ENCODE measurements around the gene SCTR. TPM values are rescaled to one million over a fixed set of nuclear protein-coding genes. Genes with fewer than 3 reads are reported as not detected.

Gene SCTR
- total RNA-seq, 1 donor, result not detected

DNA sequence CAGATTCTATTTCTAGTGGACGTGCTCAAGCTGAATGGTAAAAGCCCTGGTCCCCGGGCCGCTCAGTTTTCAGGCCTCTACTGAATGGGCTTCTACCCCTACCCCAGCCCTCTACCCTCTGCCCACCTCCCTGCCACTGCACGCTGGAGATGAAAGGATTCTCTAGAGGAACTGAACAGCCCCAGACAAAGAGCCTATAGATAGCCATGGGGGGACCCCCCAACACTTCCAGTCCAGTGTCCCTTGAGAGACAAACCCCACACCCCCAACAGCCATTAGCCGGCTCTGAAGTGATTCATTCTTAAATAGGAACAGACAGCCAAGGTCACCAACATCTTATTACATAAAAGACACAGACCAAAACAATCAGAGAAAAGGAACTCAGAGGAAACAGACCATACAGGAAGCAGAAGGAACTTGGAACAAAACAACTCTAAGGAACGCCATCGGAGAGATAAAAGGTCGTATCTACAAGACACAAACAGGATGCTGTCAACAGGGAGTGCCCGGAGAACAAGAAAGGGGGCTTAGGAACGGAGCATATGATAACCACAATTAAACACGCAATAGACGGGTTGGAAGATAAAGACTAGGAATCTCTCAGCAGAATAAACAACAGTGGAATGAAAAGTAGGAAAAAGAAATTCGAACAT is 69.1 kb downstream of the SCTR start:
- DNase-seq (ENCODE audit: low read depth), result no peak
- no peak overlapping the region for H3K4me3 ChIP-seq (ENCODE audit: low read depth, low read length)
- TF ChIP-seq, protein P1, sequence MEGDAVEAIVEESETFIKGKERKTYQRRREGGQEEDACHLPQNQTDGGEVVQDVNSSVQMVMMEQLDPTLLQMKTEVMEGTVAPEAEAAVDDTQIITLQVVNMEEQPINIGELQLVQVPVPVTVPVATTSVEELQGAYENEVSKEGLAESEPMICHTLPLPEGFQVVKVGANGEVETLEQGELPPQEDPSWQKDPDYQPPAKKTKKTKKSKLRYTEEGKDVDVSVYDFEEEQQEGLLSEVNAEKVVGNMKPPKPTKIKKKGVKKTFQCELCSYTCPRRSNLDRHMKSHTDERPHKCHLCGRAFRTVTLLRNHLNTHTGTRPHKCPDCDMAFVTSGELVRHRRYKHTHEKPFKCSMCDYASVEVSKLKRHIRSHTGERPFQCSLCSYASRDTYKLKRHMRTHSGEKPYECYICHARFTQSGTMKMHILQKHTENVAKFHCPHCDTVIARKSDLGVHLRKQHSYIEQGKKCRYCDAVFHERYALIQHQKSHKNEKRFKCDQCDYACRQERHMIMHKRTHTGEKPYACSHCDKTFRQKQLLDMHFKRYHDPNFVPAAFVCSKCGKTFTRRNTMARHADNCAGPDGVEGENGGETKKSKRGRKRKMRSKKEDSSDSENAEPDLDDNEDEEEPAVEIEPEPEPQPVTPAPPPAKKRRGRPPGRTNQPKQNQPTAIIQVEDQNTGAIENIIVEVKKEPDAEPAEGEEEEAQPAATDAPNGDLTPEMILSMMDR (IDR thresholded peaks at IDR 0.05; ENCODE audit: insufficient read depth, low read length), result no peak

DNA sequence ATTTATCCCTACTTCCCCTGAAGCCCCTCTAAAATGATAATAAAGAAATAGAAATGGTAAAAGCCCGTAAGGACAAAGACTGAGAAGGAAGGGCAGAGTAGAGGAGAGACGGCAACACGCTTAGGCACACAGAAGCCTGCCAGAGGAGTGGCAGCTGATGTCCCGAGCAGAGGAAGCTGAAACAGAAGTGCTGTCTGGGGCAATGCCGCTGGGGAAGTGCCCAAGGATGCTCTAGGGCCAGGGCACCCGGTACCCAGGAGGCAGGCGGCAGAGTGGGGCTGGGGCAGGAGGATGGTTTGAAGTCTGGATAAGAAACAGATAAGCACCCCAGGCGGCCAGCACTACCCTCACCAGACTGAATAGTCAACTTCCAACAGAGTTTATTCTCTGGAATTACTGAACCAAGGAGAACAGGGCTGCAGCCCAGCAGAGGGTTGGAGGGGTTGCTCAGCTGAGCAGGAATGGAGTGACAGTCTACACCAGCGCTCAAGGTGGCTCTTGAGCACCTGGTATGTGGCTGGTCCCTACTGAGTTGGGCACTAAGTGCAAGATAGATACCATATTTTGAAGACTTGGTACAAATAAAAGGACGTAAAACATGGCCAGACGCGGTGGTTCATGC is 70.2 kb downstream of the SCTR start:
- TF ChIP-seq, protein P1 (IDR thresholded peaks at IDR 0.05; ENCODE audit: insufficient read depth, low read length), result no peak
- DNase-seq (ENCODE audit: low read depth), result no peak
- no peak overlapping the region for H3K4me3 ChIP-seq (ENCODE audit: low read depth, low read length)

DNA sequence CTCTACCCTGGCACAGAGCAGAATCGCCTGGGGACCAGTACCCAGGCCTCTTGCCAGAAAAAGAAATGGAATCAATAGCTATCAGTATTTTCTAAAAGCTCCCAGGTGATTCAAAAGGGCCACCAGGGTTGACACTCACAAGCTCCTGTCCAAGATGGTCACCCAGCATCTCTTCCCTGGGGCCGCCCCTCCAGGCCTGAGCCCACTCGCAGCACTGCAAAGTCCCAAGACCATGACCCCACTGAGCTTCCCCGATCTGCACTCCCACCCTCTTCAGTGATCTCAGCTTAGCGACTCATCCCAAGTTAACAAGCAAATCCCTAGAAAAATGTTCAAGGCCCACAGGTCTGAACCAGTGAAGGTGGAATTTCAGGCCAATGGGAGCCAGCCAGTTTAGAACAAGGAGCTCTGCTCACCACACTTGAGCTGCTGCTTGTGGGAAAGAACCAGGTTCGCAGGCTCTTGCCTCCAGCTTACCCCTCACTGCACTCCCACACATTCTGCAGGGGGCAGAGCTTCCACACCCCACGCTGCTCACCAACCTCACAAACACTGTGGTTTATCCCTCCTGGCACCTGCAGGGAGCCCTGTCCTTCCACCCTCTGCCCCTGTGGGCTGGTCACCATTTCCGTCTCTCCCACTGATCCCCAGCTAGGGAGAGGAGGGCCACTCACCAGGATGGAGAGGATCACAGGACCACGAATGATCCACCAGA is 72.8 kb downstream of the SCTR start:
- no peak overlapping the region for H3K4me3 ChIP-seq (ENCODE audit: low read depth, low read length)
- DNase-seq (ENCODE audit: low read depth), result no peak
- TF ChIP-seq, protein P1 (IDR thresholded peaks at IDR 0.05; ENCODE audit: insufficient read depth, low read length), result no peak

DNA sequence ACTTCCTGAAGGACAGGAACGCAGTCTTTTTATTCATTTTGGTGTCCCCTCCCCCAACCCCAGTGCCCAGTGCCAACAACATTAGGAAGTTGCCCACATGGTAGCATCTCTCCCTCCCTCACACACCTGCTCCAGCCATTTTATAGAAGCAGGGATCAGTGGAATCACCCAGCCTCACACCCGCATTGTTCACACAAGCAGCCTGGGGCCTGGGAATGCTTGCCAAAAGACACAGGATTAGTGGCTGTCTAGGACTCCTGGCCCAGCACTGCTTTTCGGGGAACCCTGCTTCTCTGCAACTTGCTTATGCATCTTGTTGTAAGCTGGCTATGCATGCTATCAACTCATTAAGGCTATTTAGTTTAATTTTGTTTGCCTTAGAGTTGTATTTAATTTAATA is 74.8 kb downstream of the SCTR start:
- TF ChIP-seq, protein P1 (IDR thresholded peaks at IDR 0.05; ENCODE audit: insufficient read depth, low read length), result no peak
- no peak overlapping the region for H3K4me3 ChIP-seq (ENCODE audit: low read depth, low read length)
- no peak for DNase-seq (ENCODE audit: low read depth)

DNA sequence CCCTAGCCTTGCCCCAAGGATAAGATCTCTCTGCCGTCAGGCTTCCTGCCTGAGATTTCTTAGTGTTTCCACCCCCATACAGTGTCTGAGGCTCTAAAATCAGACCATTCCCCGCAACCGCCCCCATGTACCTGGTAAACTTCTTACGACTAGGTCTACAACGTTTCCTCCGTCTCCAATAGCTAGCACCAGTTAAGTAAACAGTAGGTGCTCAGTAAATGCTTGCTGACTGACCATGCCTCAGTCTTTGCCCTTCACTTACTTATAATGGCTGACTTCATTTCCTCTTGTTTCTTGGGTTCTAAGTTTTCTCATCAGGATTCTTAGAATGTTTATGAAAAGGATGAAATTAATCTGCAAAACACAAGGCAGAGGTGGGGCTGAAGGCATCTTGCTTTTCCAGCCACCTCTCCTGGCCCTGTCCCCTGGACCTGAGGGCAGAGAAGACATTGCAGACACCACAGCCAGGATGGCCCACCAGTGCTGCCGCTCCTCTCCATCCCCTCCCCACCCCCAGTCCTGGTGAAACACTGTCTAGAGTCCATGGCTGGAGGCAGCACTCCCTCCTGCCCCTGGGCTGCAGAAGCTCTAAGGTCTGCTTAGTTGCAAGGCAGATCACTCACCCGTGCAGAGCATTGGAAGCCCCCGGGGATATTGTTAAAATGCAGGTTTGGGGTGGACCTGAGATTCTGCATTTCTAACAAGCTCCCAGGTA is 75.7 kb downstream of the SCTR start:
- no peak for DNase-seq (ENCODE audit: low read depth)
- TF ChIP-seq, protein P1 (IDR thresholded peaks at IDR 0.05; ENCODE audit: insufficient read depth, low read length), result no peak
- H3K4me3 ChIP-seq (ENCODE audit: low read depth, low read length), result no peak overlapping the region

DNA sequence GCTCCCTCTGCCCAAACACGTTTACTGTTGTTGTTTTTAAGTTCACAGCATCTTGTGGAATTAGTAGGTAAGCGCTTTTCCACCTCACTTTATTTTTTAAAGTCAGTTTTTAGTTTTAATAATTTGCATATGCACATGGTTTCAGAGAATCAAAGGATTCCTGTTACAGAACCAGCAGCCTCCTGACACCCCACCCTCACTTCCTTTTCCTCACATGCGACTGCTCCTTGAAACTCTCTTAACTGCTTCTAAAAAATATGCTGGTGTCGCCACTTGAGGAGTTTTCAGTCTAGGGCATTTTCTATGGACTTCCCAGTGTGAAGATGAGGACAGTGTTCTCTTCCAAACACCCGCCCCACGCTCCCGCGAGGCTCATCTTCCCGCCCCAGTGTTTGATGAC is 78.2 kb downstream of the SCTR start:
- DNase-seq (ENCODE audit: low read depth), result no peak
- no peak overlapping the region for H3K4me3 ChIP-seq (ENCODE audit: low read depth, low read length)
- TF ChIP-seq, protein P1 (IDR thresholded peaks at IDR 0.05; ENCODE audit: insufficient read depth, low read length), result no peak

Measured in fibroblast of the aortic adventitia (primary cell).